C4-2B (cell line): Measurements from ENCODE around the gene PHYHD1.

ENCODE experiments used
- ZFX ChIP-seq: fragments of 450-650 bp; IDR thresholded peaks from 2 replicates; pipeline ENCODE4 v1.6.1; 2017
- TF ChIP-seq, protein P1 (sequence below): fragments of 450-650 bp; conservative IDR thresholded peaks from 2 replicates; pipeline ENCODE4 v1.5.1; 2017; ENCODE audit warnings: mild to moderate bottlenecking

DNA sequence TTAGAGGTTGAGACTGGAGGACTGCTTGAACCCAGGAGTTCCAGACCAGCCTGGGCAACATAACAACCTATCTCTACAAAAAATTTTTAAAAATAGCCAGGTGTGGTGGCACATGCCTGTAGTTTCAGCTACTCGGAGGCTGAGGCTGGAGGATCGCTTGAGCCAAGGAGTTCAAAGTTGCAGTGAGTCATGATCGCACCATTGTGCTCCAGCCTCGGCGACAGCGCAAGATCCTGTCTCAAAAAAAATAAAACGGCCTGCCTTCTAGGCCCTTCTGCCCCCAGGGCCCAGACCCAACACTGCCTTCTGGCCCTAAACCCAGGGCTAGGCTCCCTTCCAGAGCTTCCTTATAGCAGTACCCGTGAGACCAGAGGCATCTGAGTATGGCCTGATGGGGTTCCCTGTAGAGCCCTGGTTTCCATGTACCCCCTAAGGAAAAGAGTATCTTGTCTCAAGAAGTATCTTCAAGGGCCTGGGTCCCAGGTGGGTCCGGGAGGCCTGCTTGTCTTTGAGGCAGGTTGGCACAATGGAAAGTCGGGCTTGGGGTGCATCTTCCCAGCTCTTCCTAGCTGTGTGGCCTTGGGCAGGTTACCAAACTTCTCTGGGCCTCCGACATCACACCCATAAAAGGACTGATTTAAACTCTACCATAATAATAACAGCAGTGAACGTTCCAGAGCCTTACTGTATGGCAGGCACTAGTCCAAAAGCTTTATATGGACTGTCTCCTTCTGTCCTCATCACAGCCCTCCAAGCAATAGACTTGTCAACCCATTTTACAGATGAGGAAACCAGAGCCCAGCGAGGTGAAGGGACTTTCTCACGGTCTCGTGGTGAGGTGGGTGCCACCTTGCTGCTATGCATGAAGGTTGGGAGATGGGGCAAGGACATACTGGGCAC, 29.2 kb upstream of the PHYHD1 start:
- TF ChIP-seq ZFX: no peak
- TF ChIP-seq, protein P1, sequence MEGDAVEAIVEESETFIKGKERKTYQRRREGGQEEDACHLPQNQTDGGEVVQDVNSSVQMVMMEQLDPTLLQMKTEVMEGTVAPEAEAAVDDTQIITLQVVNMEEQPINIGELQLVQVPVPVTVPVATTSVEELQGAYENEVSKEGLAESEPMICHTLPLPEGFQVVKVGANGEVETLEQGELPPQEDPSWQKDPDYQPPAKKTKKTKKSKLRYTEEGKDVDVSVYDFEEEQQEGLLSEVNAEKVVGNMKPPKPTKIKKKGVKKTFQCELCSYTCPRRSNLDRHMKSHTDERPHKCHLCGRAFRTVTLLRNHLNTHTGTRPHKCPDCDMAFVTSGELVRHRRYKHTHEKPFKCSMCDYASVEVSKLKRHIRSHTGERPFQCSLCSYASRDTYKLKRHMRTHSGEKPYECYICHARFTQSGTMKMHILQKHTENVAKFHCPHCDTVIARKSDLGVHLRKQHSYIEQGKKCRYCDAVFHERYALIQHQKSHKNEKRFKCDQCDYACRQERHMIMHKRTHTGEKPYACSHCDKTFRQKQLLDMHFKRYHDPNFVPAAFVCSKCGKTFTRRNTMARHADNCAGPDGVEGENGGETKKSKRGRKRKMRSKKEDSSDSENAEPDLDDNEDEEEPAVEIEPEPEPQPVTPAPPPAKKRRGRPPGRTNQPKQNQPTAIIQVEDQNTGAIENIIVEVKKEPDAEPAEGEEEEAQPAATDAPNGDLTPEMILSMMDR: no peak
